GM12875 (cell line): ENCODE results near the gene CDK14.
"Not testable (repeated sequence)": the region's sequence is repeated elsewhere in the genome, so short reads cannot be mapped to it uniquely, and the experiment has no call there.

Experiments used
- H3K4me3 ChIP-seq: one replicate; pipeline ENCODE4 v1.5.1; 2011; ENCODE audit warnings: low read depth, low read length, control low read depth
- CTCF ChIP-seq: IDR thresholded peaks from 2 replicates; pipeline ENCODE4 v1.5.1; 2011; ENCODE audit warnings: low read depth, mild to moderate bottlenecking, control low read depth, inconsistent platforms, low read length, moderate library complexity, borderline replicate concordance; ENCODE audit not compliant: insufficient read depth

CDK14 gene

DNA sequence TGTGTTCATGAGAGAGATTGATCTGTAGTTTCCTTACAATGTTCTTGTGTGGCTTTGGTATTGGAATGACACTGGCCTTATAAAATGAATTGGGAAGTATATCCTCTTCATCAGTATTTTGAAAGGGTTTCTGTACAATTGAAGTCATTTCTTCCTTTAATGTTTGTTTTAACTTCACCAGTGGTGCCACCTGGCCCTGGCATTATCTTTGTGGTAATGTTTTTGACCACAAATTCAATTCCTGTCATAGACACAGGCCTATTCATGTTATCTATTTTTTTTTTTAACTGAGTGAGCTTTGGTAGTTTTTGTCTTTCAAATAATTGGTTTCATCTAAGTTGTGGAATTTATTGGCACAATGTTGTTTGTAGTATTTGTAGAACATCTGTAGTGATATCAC is 127.7 kb downstream of the CDK14 start:
- no peak overlapping the region for H3K4me3 ChIP-seq

GRCh38 chr7:90726120-90726519 is 130.0 kb downstream of the CDK14 start:
- no peak overlapping the region for H3K4me3 ChIP-seq
- no peak for TF ChIP-seq CTCF

More for the DNA sequence above, 127.7 kb downstream of the CDK14 start:
- no peak for TF ChIP-seq CTCF

GRCh38 chr7:90726623-90727022 is 130.5 kb downstream of the CDK14 start:
- no peak for TF ChIP-seq CTCF
- H3K4me3 ChIP-seq = no peak overlapping the region

- no peak overlapping the region for H3K4me3 ChIP-seq
- TF ChIP-seq CTCF = no peak
These were observed 131.3 kb downstream of the CDK14 start for GRCh38 chr7:90727412-90727811.

DNA sequence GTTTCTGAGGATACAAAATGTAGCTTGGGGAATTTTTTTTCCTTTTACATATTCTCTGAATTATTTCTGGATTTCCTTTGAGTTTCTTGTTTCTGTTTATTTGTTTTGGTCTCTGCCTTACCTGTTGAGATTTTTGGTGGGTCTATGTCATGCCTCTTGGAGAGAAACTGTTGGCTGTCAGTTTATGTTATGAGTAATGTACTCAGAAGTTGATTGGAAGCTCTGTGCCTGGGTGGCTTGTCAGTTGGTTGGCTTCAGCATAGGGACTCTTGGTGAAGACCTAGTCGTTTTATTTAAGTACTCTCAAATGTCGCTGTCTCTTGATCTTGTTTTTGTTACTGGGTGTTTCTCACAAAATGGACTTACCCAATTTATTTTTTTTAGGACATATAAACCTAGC is 132.4 kb downstream of the CDK14 start:
- H3K4me3 ChIP-seq = no peak overlapping the region
- no peak for TF ChIP-seq CTCF

DNA sequence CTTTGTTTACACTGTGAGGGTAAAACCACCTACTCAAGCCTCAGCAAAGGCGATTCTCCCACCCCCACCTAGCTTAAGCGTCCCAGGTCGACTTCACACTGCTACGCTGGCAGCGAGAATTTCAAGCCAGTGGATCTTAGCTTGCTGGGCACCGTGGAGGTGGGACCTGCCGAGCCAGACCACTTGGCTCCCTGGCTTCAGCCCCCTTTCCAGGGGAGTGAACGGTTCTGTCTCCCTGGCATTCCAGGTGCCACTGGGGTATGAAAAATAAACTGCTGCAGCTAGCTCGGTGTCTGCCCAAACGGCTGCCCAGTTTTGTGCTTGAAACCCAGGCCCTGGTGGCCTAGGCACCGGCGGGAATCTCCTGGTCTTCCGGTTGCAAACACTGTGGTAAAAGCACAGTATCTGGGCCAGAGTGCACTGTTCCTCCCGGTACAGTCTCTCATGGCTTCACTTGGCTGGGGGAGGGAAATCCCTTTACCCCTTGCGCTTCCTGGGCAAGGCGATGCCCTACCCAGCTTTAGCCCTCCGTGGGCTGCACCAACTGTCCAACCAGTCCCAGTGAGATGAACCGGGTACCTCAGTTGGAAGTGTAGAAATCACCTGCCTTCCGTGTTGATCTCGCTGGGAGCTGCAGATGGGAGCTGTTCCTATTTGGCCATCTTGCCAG is 139.6 kb downstream of the CDK14 start:
- not testable (repeated sequence) for H3K4me3 ChIP-seq

- TF ChIP-seq CTCF = no peak
- H3K4me3 ChIP-seq = no peak overlapping the region
These were observed 140.2 kb downstream of the CDK14 start for GRCh38 chr7:90736316-90736715.
